SK-N-SH treated with all-trans-retinoic acid at 6 μM for 48 hours (cell line): ENCODE measurements around the gene PRDM15.

ENCODE experiments used
- CSRNP3 ChIP-seq: fragments of 250-450 bp; sonication (Bioruptor Pico); IDR thresholded peaks from 2 replicates; pipeline ENCODE4 v1.5.1; 2021; ENCODE audit warnings: mild to moderate bottlenecking, moderate library complexity
- ESRRG ChIP-seq: fragments of 250-450 bp; sonication (Bioruptor Pico); IDR thresholded peaks from 2 replicates; pipeline ENCODE4 v1.6.1; 2021; ENCODE audit warnings: mild to moderate bottlenecking
- PPARA ChIP-seq: fragments of 250-450 bp; sonication (Bioruptor Pico); IDR thresholded peaks from 2 replicates; pipeline ENCODE4 v1.5.0; 2020; ENCODE audit warnings: mild to moderate bottlenecking, borderline replicate concordance
- SNAI2 ChIP-seq: fragments of 250-450 bp; sonication (Bioruptor Pico); IDR thresholded peaks from 2 replicates; pipeline ENCODE4 v1.5.0; 2020; ENCODE audit warnings: mild to moderate bottlenecking, moderate library complexity
- TOX ChIP-seq: fragments of 250-450 bp; sonication (Bioruptor Pico); IDR thresholded peaks from 2 replicates; pipeline ENCODE4 v1.8.0; 2021; ENCODE audit warnings: mild to moderate bottlenecking, moderate library complexity, borderline replicate concordance
- TSHZ2 ChIP-seq: fragments of 250-450 bp; sonication (Bioruptor Pico); IDR thresholded peaks from 2 replicates; pipeline ENCODE4 v1.5.0; 2020; ENCODE audit warnings: mild to moderate bottlenecking, moderate library complexity
- ZC3H10 ChIP-seq: fragments of 250-450 bp; sonication (Bioruptor Pico); IDR thresholded peaks from 2 replicates; pipeline ENCODE4 v1.5.1; 2021; ENCODE audit warnings: mild to moderate bottlenecking, moderate library complexity
- TF ChIP-seq, protein P1 (sequence below): fragments of 250-450 bp; sonication (Bioruptor Pico); IDR thresholded peaks from 2 replicates; pipeline ENCODE4 v1.8.0; 2020; ENCODE audit warnings: mild to moderate bottlenecking, moderate library complexity, borderline replicate concordance

- TF ChIP-seq, protein P1, sequence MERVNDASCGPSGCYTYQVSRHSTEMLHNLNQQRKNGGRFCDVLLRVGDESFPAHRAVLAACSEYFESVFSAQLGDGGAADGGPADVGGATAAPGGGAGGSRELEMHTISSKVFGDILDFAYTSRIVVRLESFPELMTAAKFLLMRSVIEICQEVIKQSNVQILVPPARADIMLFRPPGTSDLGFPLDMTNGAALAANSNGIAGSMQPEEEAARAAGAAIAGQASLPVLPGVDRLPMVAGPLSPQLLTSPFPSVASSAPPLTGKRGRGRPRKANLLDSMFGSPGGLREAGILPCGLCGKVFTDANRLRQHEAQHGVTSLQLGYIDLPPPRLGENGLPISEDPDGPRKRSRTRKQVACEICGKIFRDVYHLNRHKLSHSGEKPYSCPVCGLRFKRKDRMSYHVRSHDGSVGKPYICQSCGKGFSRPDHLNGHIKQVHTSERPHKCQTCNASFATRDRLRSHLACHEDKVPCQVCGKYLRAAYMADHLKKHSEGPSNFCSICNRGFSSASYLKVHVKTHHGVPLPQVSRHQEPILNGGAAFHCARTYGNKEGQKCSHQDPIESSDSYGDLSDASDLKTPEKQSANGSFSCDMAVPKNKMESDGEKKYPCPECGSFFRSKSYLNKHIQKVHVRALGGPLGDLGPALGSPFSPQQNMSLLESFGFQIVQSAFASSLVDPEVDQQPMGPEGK (CRISPR knock-in tag): no peak
- TF ChIP-seq CSRNP3 (CRISPR knock-in tag): no peak
- TF ChIP-seq TOX (CRISPR knock-in tag): no peak
- no peak for TF ChIP-seq ESRRG (CRISPR knock-in tag)
- no peak for TF ChIP-seq ZC3H10 (CRISPR knock-in tag)
- TF ChIP-seq SNAI2: no peak
- no peak for TF ChIP-seq TSHZ2 (CRISPR knock-in tag)
- TF ChIP-seq PPARA (CRISPR knock-in tag): no peak
Observed at GRCh38 chr21:41885341-41886024, 6.3 kb upstream of the PRDM15 start.
